Measurements from ENCODE around the gene PDE3A. TPM values are rescaled to one million over a fixed set of nuclear protein-coding genes. Genes with fewer than 3 reads are reported as not detected.

The PDE3A gene
- total RNA-seq, 2 donors from 2014 or later: 78.3 to 110 TPM

DNA sequence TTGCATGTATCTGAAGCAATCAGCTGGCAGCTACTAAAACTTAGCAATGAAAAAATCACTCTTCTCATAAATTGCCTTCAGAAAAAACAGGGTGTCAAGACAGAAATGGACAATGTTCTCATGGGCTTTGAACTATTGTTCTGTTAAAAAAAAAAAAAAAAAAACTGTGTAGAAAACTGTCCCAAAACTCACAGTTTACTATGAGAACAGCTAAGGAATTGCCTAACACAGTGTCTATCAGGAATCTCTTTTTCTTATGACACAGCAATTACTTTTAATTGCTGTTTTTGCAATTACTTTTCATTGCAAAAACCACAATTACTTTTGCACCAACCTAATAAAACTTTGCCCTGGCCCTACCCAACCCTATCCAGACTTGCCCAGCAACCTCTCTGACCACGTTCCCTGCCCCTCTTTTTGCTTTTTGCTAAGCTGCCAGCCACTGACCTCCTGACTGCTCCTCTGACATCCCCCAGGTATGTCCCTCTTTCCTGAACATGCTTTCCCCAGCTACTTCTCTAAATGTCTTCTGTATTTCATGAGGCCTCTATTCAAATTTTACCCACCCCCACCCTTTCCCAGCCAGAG, 258.8 kb downstream of the PDE3A start:
- ATAC-seq (ENCODE audit: insufficient number of reproducible peaks, low FRiP score, low read depth): peak; percentile 44

DNA sequence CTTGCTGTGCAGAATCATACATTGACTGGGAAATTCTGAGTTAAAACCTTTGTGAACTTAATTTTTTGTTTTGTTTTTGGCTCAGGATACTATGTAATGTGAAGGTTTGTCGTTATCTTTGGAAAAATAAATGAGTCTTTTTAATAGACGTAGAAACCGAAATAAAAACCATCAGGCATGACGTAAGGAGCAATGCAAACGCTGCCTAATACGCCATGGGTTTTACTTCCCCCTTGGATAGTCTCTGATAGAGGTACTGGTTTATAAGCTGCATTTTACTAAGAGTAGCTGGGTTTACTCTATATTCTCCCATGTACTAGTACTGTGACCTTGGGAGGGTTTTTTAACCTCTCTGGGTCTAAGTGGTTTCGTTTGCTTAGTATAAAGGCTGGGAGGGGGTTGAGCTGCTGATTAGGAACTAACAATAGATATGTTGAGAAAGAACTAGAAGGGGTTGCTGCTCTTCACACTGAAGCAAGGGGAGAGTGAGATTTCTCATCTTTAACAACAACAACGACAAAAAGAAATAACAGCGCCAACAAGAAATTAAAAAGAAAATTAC, 260.0 kb downstream of the PDE3A start:
- DNase-seq (ENCODE audit: low spot score): no peak
- no peaks in the 10 kb centered on the region for H3K9me3 ChIP-seq
- H3K4me3 ChIP-seq: peak overlapping the region; percentile 48
- H3K36me3 ChIP-seq: no peaks in the 10 kb centered on the region
- no peak for TF ChIP-seq CTCF (IDR thresholded peaks at IDR 0.05)
- H3K27me3 ChIP-seq (replicated peaks; ENCODE audit: insufficient read depth): no peaks in the 10 kb centered on the region
- ATAC-seq (ENCODE audit: insufficient number of reproducible peaks, low FRiP score, low read depth): no peak
- H3K27ac ChIP-seq: peak overlapping the region; percentile 73 to 82
- H3K4me1 ChIP-seq (ENCODE audit: control insufficient read depth in 1 of 2, low read depth in 2 of 2): peaks cover 30 to 68% of the 10 kb centered on the region in 2 donors

More for the DNA sequence above, 258.8 kb downstream of the PDE3A start:
- Histone ChIP-seq H3K27me3 (replicated peaks; ENCODE audit: insufficient read depth) (no peaks in the 10 kb centered on the region), H3K36me3 (peaks cover 6% of the 10 kb centered on the region), H3K27ac (peak overlapping the region; percentile 73 to 82), H3K4me1 (ENCODE audit: control insufficient read depth in 1 of 2, low read depth in 2 of 2) (peaks cover 30 to 64% of the 10 kb centered on the region in 2 donors), H3K4me3 (no peak overlapping the region), H3K9me3 (no peaks in the 10 kb centered on the region)
- DNase-seq (ENCODE audit: low spot score): no peak
- no peak for TF ChIP-seq CTCF (IDR thresholded peaks at IDR 0.05)

DNA sequence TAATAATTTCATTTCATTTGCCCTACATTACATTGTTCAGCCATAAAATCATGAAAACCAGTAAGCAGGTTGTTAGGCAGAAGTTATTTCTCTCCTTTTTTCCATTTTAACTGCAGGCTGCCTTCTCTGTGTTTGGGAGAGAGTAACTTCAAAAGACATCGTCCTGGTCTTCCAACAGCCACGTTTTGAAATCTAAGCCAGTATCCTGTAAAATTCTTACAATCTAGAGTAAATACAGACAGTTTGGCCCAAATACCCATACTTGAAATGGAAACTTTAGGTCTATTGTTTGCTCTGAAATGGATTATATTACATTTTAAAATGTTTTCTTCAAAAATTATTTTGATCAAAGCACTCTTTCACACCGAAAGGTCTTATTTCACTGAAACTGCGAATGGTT, 260.7 kb downstream of the PDE3A start:
- no peak for ATAC-seq (ENCODE audit: insufficient number of reproducible peaks, low FRiP score, low read depth)
- Histone ChIP-seq H3K9me3 (no peaks in the 10 kb centered on the region), H3K27me3 (replicated peaks; ENCODE audit: insufficient read depth) (no peaks in the 10 kb centered on the region), H3K27ac (peak overlapping the region; percentile 73 to 82), H3K36me3 (no peaks in the 10 kb centered on the region), H3K4me3 (peak overlapping the region; percentile 52), H3K4me1 (ENCODE audit: control insufficient read depth in 1 of 2, low read depth in 2 of 2) (peaks cover 30 to 68% of the 10 kb centered on the region in 2 donors)
- DNase-seq (ENCODE audit: low spot score): no peak
- TF ChIP-seq CTCF (IDR thresholded peaks at IDR 0.05): no peak

DNA sequence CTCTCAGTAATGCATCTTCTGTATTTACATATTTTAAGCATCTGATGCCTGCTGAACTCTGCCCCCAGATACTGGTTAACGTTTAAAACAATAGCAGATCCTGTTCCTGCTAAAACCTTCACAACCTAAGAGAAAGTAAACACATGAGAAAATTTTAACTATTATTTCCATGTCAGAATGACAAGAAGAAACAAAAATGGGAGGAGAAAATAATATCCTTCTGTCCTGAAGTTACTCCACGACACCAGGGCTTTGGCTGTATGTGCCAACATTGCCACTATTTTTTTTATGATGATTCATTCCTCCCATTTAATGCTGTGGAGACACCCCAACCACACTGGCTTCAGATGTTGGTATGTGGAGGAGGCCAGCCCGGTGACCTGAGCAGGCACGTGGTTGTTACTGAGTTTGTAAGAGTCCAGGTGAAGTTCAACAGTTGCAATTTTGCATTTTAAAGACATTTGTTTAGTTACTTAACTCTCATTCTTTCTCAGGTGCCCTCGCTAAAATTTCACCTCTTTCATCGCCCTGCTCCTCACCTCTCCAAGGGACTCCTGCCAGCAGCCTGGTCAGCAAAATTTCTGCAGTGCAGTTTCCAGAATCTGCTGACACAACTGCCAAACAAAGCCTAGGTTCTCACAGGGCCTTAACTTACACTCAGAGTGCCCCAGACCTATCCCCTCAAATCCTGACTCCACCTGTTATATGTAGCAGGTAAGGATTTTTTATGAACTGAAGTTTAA, 261.2 kb downstream of the PDE3A start:
- Histone ChIP-seq H3K9me3 (no peaks in the 10 kb centered on the region), H3K4me3 (peak overlapping the region; percentile 52), H3K27ac (peak overlapping the region; percentile 73 to 82), H3K36me3 (no peaks in the 10 kb centered on the region), H3K27me3 (replicated peaks; ENCODE audit: insufficient read depth) (no peaks in the 10 kb centered on the region), H3K4me1 (ENCODE audit: control insufficient read depth in 1 of 2, low read depth in 2 of 2) (peaks cover 30 to 67% of the 10 kb centered on the region in 2 donors)
- no peak for TF ChIP-seq CTCF (IDR thresholded peaks at IDR 0.05)
- no peak for DNase-seq (ENCODE audit: low spot score)
- ATAC-seq (ENCODE audit: insufficient number of reproducible peaks, low FRiP score, low read depth): no peak

DNA sequence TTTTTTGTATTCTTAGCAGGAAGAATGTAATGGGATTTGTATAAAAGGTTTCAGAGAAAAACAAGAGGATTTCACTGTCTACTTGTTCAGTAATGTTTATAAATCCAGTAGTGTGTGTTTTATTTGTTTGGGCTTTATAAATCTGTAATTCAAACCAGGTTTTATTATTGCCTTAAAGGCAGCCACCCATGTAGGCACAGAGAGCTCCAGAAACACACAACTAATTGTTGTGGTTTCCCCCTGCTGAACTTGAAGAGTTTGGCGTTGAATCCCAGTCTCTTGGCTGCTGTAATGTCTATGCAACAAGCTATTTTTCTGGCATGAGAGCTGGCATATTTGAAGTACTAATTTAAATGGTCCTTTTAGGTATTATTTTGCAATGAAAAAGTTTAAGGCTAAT, 263.4 kb downstream of the PDE3A start:
- Histone ChIP-seq H3K27ac (peak overlapping the region in 1 of 2 donors; percentile 49), H3K27me3 (replicated peaks; ENCODE audit: insufficient read depth) (no peaks in the 10 kb centered on the region), H3K4me3 (no peak overlapping the region), H3K36me3 (peaks cover 10% of the 10 kb centered on the region), H3K9me3 (no peaks in the 10 kb centered on the region), H3K4me1 (ENCODE audit: control insufficient read depth in 1 of 2, low read depth in 2 of 2) (peaks cover 18 to 53% of the 10 kb centered on the region in 2 donors)
- TF ChIP-seq CTCF (IDR thresholded peaks at IDR 0.05): no peak
- no peak for DNase-seq (ENCODE audit: low spot score)
- ATAC-seq (ENCODE audit: insufficient number of reproducible peaks, low FRiP score, low read depth): no peak

Measured in thoracic aorta (tissue), 2 donors.